Fibroblast of lung (primary cell): ENCODE results near the gene SAPCD2. TPM values are rescaled to one million over a fixed set of nuclear protein-coding genes. Genes with fewer than 3 reads are reported as not detected.

Experiments used
- DNase-seq, 2 donors: peaks; one replicate each; pipeline versions ENCODE4 v3.0.0 to v3.0.0-alpha.2; 2010; ENCODE audit warnings: low read depth in 2 of 2
- H2AFZ ChIP-seq: 2 replicates; pipeline ENCODE4 v1.5.1; 2012; ENCODE audit warnings: low read length, control low read depth, inconsistent platforms
- H3K27ac ChIP-seq: 2 replicates; pipeline ENCODE4 v1.5.1; 2011; ENCODE audit warnings: low read length, control low read depth; ENCODE audit not compliant: insufficient read depth
- H3K27me3 ChIP-seq: 2 replicates; pipeline ENCODE4 v1.5.1; 2011; ENCODE audit warnings: mild to moderate bottlenecking, low read length; ENCODE audit not compliant: control insufficient read depth, insufficient read depth
- H3K36me3 ChIP-seq: 2 replicates; pipeline ENCODE4 v1.5.1; 2011; ENCODE audit warnings: low read length; ENCODE audit not compliant: control insufficient read depth, insufficient read depth
- H3K4me1 ChIP-seq: 2 replicates; pipeline ENCODE4 v1.5.1; 2011; ENCODE audit warnings: low read length; ENCODE audit not compliant: control insufficient read depth, insufficient read depth; ENCODE audit errors: extremely low read depth
- H3K4me2 ChIP-seq: 2 replicates; pipeline ENCODE4 v1.5.1; 2011; ENCODE audit warnings: low read length, control low read depth; ENCODE audit not compliant: insufficient read depth; ENCODE audit errors: extremely low read depth
- H3K4me3 ChIP-seq, 4 experiments: fragments of 200-600 bp in 1 of 4; sonication (generic) in 1 of 4; replicated peaks in 1 of 4; 2 replicates each; pipeline ENCODE4 v1.5.1; 2011 to 2016; ENCODE audit warnings: low read length in 4 of 4, low read depth in 3 of 4, mild to moderate bottlenecking in 3 of 4, control low read depth in 2 of 4, inconsistent platforms in 1 of 4, mixed read lengths in 1 of 4; ENCODE audit not compliant: insufficient read depth in 1 of 4; ENCODE audit errors: control extremely low read depth in 1 of 4
- H3K79me2 ChIP-seq: 2 replicates; pipeline ENCODE4 v1.5.1; 2012; ENCODE audit warnings: mild to moderate bottlenecking, low read length, inconsistent platforms; ENCODE audit not compliant: control insufficient read depth, insufficient read depth
- H3K9ac ChIP-seq: 2 replicates; pipeline ENCODE4 v1.5.1; 2011; ENCODE audit warnings: mild to moderate bottlenecking, low read length, control low read depth; ENCODE audit not compliant: insufficient read depth
- H3K9me3 ChIP-seq: 2 replicates; pipeline ENCODE4 v1.5.1; 2012; ENCODE audit warnings: low read depth, low read length; ENCODE audit not compliant: control insufficient read depth, insufficient read depth
- H4K20me1 ChIP-seq: 2 replicates; pipeline ENCODE4 v1.5.1; 2011; ENCODE audit warnings: low read length; ENCODE audit not compliant: control insufficient read depth, insufficient read depth; ENCODE audit errors: extremely low read depth
- CTCF ChIP-seq, 2 donors: IDR thresholded peaks in 1 of 2; conservative IDR thresholded peaks in 1 of 2; 1 replicate in 1 of 2; 2 replicates in 1 of 2; pipeline ENCODE4 v1.5.1; 2011 to 2012; ENCODE audit warnings: low read length in 2 of 2, control low read depth in 1 of 2, inconsistent platforms in 1 of 2, low read depth in 1 of 2, mild to moderate bottlenecking in 1 of 2
- EZH2 ChIP-seq: IDR thresholded peaks from 2 replicates; pipeline ENCODE4 v1.5.1; 2012; ENCODE audit warnings: low read length, control low read depth, mild to moderate bottlenecking; ENCODE audit errors: missing control alignments
- polyA plus RNA-seq, 2 donors: library from polyadenylated mRNA; depleted of rRNA in 1 of 2; stranded (reverse) in 1 of 2; unstranded in 1 of 2; fragments of >200 nt; gene quantifications; 2 replicates each; pipeline ENCODE4 v1.2.1, GENCODE V29; 2011 to 2012; ENCODE audit warnings: missing spikeins in 1 of 2
- total RNA-seq: library from RNA; depleted of rRNA; stranded (reverse); fragments of >200 nt; gene quantifications from 2 replicates; pipeline ENCODE4 v1.2.1, GENCODE V29; 2014

Gene SAPCD2
- total and polyA plus RNA-seq, 2 donors (not counting 1 experiment from before 2014, with no cell fraction given), result 0.85 to 2.8 TPM

DNA sequence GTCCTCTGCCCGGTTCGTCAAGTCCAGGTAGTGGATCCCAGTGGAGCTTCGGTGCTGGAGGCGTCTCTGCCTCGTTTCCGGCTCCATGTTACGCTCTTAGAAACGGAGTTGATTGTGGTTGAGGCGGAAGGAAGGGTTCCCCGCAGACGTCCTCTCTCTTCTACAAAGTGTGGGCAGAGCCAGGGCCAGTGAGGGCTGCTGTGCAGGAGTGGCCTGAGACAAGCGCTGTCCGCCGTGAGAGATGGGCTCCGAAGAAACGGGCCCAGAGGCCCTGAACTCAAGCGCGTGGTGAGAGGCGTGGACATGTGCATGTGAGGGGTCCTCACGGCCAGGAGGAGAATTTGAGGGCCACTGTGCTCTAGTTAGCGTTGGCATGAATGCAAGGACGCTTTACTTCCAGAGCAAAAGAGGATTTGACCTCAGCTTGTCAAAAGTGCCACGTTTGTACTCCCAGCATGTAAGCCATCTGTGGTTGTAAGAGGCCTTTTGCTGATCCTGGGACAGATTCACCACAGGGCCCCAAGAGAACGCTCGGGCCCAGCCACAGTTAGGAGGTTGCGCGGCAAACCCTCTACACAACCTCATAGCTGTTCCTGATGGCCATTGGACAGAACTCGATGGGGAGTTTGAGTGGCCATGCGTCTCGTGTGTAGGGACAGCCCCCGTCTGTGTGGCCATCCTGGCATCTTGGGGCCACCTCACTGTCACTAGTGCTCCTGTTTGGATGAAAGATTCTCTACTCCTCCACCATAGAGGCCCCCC is 26.6 kb upstream of the SAPCD2 start:
- Histone ChIP-seq H3K79me2 (no peaks in the 10 kb centered on the region), H3K36me3 (peaks cover 23% of the 10 kb centered on the region), H2AFZ (no peak overlapping the region), H3K4me3 (no peak overlapping the region), H4K20me1 (no peaks in the 10 kb centered on the region), H3K27me3 (no peaks in the 10 kb centered on the region), H3K4me2 (no peak overlapping the region), H3K9ac (no peak overlapping the region), H3K4me1 (no peaks in the 10 kb centered on the region), H3K27ac (no peak overlapping the region), H3K9me3 (peaks cover 1% of the 10 kb centered on the region)
- TF ChIP-seq CTCF (conservative IDR thresholded peaks at IDR 0.05 in 1 of 2, IDR thresholded peaks at IDR 0.05 in 1 of 2; ENCODE audit: low read depth in 1 of 2, low read length in 2 of 2) (no peak), EZH2 (no peak)
- no peak for DNase-seq

GRCh38 chr9:137095664-137096517 is 25.5 kb upstream of the SAPCD2 start:
- Histone ChIP-seq H3K9ac (no peak overlapping the region), H3K27me3 (no peaks in the 10 kb centered on the region), H3K27ac (no peak overlapping the region), H3K4me1 (no peaks in the 10 kb centered on the region), H3K9me3 (no peaks in the 10 kb centered on the region), H3K4me2 (no peak overlapping the region), H4K20me1 (no peaks in the 10 kb centered on the region), H3K36me3 (peaks cover 17% of the 10 kb centered on the region), H2AFZ (no peak overlapping the region), H3K4me3 (no peak overlapping the region), H3K79me2 (no peaks in the 10 kb centered on the region)
- no peak for DNase-seq
- TF ChIP-seq EZH2 (no peak), CTCF (conservative IDR thresholded peaks at IDR 0.05 in 1 of 2, IDR thresholded peaks at IDR 0.05 in 1 of 2; ENCODE audit: low read depth in 1 of 2, low read length in 2 of 2) (no peak)

DNA sequence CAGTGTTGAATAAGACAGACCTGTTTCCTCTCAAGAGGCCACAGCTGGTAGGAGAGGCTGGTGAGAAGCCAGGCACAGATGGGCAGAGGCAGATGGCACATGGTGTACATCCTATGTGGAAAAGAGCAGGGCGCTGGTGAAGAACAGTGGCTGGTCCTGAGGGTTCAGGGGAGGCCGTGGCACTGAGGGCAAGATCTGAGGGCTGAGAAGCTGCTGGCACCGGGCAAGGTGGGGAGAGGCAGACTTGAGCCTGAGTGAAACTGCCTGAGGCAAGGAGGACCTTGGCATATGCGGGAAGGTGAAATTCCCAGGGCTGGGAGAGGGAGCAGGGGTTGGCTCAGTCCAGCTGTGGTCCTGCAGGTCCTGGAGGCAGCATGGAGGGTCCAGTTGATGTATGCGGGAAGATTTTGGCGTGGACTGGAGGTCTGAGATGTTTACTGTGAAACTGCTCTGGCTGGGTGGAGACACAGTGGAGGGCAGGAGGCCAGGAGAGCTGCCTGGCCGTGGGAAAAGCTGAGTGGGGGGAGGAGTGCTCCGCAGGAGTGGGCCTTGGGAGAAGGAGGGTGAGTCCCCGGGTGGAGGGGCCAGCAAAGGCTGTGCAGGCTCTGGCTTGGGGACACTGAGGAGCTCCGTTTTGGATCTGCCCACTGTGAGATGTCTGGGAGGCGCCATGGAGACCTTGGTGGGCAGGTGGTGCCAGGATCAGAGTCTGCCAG is 19.0 kb upstream of the SAPCD2 start:
- Histone ChIP-seq H3K9ac (no peak overlapping the region), H3K4me2 (no peak overlapping the region), H3K4me3 (no peak overlapping the region), H3K36me3 (peaks cover 2% of the 10 kb centered on the region), H3K27me3 (no peaks in the 10 kb centered on the region), H2AFZ (no peak overlapping the region), H3K4me1 (peaks cover 10% of the 10 kb centered on the region), H3K79me2 (no peaks in the 10 kb centered on the region), H3K9me3 (no peaks in the 10 kb centered on the region), H3K27ac (no peak overlapping the region), H4K20me1 (no peaks in the 10 kb centered on the region)
- DNase-seq, result no peak
- TF ChIP-seq EZH2, result no peak
- TF ChIP-seq CTCF (conservative IDR thresholded peaks at IDR 0.05 in 1 of 2, IDR thresholded peaks at IDR 0.05 in 1 of 2; ENCODE audit: low read depth in 1 of 2, low read length in 2 of 2), result no peak
